Measurements from ENCODE around the gene SPACA4.

DNA sequence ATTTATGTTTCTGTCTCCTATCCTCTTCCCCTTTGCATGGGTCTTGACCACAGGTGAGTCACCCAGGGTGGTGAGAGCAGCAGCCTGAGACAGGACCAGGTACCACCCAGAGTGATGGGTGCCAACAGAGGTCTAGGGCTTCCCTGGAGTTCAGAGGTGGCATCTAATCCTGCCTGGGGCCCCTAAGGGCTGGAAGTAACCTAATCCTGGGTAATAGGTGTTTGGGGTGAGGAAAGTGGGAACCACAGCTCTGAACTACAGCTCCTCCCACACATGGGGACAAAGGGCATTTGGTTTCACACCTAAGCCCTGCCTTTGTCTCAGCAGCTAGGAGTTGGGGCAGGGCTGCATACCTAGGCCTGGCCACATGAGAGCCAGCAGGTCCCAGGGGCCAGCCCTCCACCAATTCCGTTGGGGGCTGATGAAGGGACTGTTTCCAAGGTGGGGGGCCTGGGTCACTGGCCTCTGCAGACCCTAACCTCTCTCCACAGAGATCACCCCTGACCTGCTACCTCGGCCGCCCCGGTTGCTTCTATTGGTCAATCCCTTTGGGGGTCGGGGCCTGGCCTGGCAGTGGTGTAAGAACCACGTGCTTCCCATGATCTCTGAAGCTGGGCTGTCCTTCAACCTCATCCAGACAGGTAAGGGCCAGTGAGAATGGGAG is 20.8 kb downstream of the SPACA4 start:
- TF ChIP-seq, protein P1, sequence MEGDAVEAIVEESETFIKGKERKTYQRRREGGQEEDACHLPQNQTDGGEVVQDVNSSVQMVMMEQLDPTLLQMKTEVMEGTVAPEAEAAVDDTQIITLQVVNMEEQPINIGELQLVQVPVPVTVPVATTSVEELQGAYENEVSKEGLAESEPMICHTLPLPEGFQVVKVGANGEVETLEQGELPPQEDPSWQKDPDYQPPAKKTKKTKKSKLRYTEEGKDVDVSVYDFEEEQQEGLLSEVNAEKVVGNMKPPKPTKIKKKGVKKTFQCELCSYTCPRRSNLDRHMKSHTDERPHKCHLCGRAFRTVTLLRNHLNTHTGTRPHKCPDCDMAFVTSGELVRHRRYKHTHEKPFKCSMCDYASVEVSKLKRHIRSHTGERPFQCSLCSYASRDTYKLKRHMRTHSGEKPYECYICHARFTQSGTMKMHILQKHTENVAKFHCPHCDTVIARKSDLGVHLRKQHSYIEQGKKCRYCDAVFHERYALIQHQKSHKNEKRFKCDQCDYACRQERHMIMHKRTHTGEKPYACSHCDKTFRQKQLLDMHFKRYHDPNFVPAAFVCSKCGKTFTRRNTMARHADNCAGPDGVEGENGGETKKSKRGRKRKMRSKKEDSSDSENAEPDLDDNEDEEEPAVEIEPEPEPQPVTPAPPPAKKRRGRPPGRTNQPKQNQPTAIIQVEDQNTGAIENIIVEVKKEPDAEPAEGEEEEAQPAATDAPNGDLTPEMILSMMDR (IDR thresholded peaks at IDR 0.05; ENCODE audit: low read length): no peak
- TF ChIP-seq EZH2phosphoT487 (IDR thresholded peaks at IDR 0.05; ENCODE audit: low read length): no peak
- no peak for TF ChIP-seq EZH2 (optimal IDR thresholded peaks at IDR 0.05; ENCODE audit: low read depth, low read length)

Data from MM.1S (cell line).